ENCODE data around the gene MPPED1.

The MPPED1 gene

DNA sequence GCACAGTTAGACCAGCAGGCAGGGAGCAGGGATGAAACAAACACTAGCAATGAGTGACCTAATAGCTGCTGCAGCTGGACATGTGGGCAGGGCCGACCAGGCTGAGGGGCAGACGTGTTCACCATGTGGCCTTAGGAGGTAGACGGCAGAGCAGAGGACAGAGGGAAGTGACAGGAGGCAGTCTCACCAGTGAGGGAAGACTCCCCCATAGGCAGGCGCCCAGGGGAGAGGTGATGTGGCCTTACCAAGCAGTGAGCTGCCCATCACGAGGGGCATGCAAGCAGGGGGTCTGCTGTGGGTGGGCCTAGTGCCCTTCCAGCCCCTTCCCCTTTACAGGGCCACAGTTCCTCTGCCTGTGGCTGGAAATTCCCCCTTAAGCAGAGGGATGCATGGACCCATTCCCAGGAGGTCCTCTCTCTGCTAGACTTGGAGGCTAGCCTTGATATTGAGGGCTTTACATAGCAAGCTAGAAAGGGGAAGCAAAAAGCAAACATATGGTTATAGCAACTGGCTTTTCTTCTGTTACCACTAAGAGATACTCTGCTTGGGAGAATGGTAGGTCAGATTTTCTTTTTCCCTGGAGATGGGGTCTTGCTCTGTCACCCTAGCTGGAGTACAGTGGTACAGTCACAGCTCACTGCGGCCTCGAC is 67.6 kb downstream of the MPPED1 start:
- no peak for DNase-seq

DNA sequence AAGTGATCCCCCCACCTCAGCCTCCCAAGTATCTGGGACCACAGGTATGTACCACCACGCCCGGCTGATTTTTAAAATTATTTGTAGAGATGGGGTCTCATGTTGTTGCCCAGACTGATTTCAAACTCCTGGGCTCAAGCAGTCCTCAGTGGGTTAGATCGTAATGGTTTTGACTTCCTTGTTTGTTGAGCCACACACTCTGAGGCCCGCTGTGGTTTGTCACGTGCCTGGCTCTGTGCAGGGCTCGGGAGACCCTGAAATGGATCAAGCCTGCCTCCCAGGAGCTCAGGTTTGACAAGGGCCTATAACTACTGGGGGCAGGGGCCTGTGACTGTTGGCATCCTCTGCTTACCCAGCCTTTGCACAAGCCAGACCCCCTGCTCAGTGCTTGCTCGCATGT is 68.1 kb downstream of the MPPED1 start:
- no peak for DNase-seq

DNA sequence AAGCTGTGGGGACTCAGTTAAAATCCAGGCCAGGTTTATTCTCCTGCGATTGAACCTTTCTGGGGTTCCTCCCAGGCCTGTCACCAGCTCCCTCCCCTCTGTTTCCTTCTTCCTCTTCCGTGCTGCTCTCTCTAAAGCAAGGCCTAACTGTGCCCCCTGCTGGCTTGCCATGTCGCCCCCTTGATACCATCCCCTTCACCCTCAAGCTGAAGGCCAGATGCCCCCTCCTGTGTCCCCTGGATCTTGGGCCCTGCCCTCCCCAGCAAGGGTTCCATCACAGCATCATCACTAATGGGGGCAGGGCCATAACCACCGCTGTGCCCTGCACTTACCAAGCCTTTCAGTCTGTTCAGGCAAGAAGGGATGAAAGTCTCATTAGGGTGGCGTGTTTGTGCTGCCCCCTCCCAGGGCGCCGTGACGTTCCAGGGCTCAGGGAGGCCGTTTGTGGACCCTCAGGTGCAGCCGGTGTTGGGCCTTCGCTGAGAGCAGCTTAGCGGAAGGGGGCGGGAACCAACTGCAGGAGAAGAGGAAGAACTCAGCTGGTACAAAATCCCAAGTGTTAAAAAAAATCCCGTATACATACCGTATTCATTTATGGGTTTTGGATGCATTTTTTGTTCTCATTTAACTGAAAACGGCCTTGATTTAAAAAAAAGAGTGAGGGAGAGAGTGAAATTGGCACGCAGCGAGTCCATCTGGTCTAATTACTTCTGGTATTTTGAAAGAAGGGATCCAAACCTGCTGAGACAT is 69.9 kb downstream of the MPPED1 start:
- no peak for DNase-seq

- no peak for DNase-seq
Observed at GRCh38 chr22:43482318-43482625, 70.5 kb downstream of the MPPED1 start.

DNA sequence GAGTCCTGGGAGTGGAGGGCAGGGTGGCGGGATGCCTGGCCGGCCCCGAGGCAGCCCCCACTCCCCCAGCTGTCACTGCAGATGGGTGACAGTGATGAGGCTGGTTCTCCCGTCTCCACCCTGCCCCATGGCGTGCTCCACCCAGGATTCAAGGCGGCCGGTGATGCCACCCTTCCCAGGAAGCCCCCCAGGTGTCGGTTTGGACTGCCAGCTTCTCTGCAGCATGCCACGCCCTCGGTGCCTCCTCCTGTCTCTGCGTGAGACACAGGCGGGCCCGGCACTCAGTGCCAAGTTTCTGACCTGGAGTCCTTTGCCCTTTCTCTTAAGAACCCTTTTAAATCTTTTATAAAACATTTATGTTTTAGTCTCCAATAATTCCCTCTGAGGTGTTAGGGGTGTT is 71.5 kb downstream of the MPPED1 start:
- no peak for DNase-seq

GRCh38 chr22:43483669-43484068 is 71.9 kb downstream of the MPPED1 start:
- no peak for DNase-seq

DNA sequence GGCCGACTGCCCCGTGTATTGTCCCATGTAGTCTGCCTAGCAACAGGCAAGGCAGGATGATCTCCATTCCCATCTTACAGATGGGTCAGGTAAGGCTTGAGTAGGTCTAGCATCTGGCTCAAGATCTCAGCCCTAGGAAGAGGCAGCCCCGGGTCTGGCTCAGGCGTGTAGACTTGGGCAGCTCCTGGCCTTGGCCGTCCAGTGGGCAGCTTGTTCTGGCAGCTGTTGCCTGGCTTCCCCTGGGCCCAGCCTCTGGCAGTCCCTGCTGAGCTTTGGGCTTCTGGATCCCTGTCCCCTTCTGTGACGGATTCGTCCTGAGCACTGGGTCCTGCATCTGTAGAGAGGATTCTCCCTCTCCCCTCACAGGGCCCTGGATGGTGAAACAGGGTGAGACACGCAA is 72.4 kb downstream of the MPPED1 start:
- no peak for DNase-seq

DNA sequence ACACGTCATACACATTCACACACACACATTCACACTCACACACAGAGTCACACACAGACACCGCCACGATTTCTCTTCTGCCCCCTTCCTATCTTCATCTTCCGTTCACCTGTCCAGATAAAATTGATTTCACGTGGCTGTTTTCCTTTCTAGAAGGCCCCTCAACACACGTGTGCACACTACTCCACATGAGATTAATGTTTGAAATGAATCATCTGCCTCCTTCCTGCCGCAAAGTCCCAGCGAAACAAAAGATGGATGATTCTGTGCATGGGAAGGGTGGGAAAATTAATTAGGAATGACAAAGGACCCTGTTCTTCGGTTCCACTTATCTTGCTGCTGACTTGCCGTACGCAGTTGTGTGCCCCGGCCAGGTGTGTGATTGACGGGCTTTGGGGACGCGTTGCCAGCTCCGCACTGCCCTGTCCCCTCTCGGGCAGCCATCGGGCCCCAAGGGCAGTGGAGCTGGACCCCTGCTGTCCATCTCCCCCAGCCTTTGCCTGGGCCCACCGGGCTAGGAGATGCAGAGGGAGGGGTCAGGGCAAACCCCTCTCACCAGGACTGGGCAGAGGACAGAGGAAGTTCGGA is 73.8 kb downstream of the MPPED1 start:
- no peak for DNase-seq

DNA sequence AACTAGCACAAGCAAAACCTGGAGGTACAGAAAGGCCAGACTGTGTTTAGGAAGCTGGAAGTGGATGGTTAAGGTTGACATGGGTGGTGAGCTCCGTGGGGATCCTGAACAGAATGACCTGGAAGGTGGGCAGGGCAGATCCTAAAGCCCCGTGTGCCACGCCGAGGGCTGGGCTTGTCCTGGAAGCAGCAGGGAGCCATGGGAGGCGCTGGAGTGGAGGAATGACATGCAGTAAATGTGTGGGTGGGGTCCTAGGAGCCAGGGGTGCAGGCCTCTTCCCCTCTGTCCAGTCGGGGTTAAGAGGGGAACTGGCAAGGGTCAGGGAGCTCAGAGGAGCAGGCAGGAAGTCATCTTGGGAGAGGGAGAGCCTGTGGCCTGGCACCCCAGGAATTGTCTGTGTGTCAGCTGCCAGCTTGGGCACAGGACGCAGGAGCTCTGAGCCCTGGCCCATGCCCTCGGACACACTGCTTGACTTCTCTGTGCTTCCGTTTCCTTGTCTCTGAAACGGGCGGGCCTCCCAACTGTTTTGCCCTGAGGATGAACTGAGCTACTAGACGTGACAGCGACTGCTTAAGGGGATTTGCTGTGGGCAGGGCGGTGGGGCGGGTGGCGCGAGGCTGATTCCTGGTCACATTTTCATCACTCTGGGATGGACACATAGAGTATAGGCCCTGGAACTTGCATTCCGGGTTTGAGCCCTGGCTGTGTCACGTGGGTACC is 75.7 kb downstream of the MPPED1 start:
- no peak for DNase-seq

DNA sequence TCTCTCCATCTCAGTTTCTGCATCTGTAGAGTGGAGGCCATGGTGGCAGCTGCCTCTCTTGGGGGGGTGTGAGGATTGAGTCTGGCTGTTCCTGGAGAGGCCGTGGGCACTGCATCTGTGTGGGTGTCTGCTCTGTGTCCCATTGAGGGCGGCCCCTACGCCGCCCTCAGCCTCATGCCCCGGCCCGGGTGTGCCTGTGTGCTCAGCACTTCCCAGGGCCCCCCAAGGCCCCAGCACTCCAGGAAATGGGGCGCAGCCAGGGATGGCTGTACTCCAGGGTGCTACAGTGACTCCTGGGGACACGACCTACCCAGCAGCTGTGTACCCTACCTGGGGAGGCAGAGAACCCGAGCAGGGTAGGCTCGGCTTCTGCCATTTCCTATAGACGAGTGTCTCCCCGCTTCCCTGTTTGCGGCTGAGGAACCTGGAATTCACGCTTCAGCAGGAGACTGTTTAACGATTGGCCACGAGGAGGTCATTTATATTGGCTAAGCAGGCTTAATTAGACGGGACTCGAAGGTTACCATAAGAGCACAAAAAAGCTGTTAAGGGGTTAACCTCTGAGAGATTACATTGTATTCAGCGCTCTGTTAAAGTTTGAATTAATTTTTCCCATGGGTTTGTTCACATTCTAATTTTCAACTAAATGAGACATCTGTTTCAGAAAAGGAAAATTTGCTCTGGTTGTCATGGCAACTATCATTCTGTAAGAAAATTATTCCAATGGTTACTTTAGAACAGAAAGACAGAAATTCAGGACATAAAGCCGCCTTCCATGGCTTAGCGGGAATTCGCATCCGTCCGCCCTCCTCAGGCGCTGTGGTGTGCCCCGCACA is 76.4 kb downstream of the MPPED1 start:
- DNase-seq, result no peak

DNA sequence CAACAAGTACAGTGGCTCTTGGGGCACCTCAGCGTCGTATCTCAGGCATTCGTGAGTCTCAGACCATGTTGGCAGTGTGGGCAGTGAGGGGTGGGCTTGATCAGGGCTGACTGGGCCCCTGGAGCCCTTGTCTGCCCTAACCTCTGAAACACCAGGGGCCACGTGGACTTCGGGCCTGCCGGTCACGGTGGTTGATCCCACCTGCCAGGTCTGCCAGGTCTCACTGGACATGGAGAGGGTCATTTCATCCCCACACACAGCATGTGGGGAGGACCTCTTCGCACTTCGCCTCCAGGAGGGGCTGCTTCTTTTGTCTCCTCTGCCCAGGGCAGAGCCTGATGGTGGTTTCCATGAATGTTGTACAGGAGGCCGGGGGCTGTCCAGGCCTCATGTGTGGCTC is 77.1 kb downstream of the MPPED1 start:
- no peak for DNase-seq

DNA sequence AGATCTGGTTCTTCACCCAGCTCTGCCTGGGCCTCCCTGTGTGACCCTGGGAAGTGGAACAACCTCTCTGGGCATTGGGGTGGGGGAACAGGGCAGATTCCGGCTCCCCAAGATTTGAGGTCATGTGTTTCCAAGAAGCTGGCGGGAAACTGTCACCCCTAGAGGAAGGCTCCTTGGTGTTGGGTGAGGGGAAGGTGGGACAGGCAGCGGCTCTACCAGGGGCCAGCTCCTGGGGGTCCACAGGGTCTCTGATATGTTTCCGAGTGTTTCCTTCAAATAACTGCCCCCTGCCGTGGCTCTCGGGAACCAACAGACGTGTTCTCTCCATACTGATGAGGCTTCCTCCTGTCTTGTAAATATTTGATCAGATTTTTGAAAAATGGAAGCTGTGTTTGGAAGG is 78.5 kb downstream of the MPPED1 start:
- DNase-seq, result no peak

- no peak for DNase-seq
Observed at GRCh38 chr22:43491177-43491576, 79.4 kb downstream of the MPPED1 start.

DNA sequence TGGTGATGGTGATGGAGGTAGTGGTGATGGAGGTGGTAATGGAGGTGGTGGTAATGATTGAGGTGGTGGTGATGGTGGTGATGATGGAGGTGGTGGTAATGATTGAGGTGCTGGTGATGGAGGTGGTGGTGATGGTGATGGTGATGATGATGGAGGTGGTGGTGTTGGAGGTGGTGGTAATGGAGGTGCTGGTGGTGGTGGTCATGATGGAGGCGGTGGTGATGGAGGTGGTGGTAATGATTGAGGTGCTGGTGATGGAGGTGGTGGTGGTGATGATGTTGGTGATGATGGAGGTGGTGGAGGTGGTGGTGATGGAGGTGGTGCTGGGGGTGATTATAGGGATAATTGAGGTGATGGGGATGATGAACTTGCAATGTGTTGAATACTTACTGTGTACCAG is 79.9 kb downstream of the MPPED1 start:
- DNase-seq, result no peak

DNA sequence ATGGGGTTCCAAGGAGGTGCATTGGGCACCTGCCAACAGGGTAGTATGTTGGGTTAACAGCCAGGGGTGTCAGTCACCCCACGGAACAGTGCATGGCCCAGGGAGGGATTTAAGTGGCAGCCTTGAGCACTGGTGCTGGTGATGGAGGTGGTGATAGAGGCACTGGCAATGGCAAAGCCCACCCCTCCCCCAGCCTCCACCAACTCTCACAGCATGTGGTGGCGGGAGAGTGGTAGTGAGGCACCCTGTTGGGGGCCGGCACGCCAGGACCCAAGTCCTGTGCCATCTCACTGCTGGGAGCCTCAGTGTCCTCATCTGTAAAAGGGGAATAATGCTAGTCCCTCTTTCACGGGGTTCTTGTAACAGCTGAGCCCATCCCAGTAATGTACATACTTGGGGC is 81.5 kb downstream of the MPPED1 start:
- DNase-seq, result no peak

GRCh38 chr22:43497956-43498855 is 86.4 kb downstream of the MPPED1 start:
- DNase-seq, result no peak

DNA sequence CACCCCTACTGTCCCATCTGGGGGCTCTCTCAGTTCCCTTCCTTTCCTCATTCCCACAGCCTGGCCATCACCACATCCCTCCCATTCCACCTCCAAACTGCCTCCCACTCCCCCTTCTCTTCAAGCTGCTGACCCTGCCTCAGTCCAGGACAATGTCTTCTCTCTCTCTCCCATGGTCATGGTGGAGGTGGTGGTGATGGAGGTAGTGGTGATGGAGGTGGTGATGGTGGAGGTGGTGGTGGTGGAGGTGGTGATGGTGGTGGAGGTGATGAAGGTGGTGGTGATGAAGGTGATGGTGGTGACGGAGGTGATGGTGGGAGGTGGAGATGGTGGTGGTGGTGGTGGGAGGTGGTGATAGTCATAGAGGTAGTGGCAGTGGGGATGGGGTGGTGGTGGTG is 87.0 kb downstream of the MPPED1 start:
- DNase-seq, result no peak

GRCh38 chr22:43500792-43501785 is 89.3 kb downstream of the MPPED1 start:
- no peak for DNase-seq

GRCh38 chr22:43501878-43502277 is 90.1 kb downstream of the MPPED1 start:
- no peak for DNase-seq

DNA sequence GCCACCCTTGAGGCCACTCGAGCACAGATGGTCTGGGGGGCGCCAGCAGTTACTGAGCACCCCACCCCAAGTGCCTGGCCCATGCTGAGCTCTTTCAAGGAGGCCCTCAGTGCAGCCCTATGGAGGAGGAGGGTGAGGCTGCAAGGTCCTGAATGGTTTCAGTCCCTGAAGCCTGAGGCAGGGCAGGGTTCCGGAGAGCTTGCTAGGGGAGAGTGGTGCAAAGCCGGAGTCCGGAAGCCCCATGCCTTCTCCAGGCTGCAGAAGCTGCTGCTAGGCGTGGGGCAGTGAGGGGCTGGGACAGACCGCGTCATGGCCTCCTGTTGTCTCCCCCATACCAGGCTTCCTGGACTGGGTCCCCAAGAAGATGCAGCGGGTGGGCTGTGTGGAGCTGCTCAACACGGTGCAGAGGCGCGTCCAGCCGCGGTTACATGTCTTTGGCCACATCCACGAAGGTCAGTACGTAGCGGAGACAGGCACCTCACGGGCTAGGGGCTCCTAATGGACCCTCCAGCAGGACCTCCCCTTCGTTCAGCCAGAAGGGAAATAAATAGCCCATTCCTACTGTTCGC is 90.6 kb downstream of the MPPED1 start:
- no peak for DNase-seq

Measured in NCI-H510A (cell line).